HG03558 (cell line): ENCODE results near the gene GPR153.
"Not testable (repeated sequence)": the region's sequence is repeated elsewhere in the genome, so short reads cannot be mapped to it uniquely, and the experiment has no call there.

ENCODE experiments used
- ATAC-seq: cut with Tn5 transposase; IDR thresholded peaks from one replicate; pipeline ENCODE4 v1.9.1; 2021; ENCODE audit warnings: moderate number of reproducible peaks; ENCODE audit not compliant: unreplicated experiment; ENCODE audit errors: extremely low read depth

The GPR153 gene

GRCh38 chr1:6260961-6261614 lies at the start of gene GPR153:
Gene GPR153 (minus strand): TSS chr1:6261098. CDS start chr1:6254905, 6,193 bp downstream.
- ATAC-seq, result no peak

- ATAC-seq, result no peak
Measured at GRCh38 chr1:6310116-6310848, 49.4 kb upstream of the GPR153 start.

GRCh38 chr1:6309564-6309963 lies 48.7 kb upstream of the GPR153 start:
- ATAC-seq, result no peak

GRCh38 chr1:6308449-6308848 lies 47.6 kb upstream of the GPR153 start:
- no peak for ATAC-seq

GRCh38 chr1:6307682-6308081 lies 46.8 kb upstream of the GPR153 start:
- ATAC-seq, result not testable (repeated sequence)

- no peak for ATAC-seq
Measured at GRCh38 chr1:6307099-6307498, 46.2 kb upstream of the GPR153 start.

- ATAC-seq, result no peak
Measured at GRCh38 chr1:6303397-6304012, 42.6 kb upstream of the GPR153 start.

GRCh38 chr1:6302568-6302967 lies 41.7 kb upstream of the GPR153 start:
- ATAC-seq, result no peak

GRCh38 chr1:6301526-6301925 lies 40.6 kb upstream of the GPR153 start:
- ATAC-seq, result no peak

- no peak for ATAC-seq
Measured at GRCh38 chr1:6300342-6301048, 39.6 kb upstream of the GPR153 start.

- ATAC-seq, result no peak
Measured at GRCh38 chr1:6299557-6300165, 38.8 kb upstream of the GPR153 start.

GRCh38 chr1:6298940-6299465 lies 38.1 kb upstream of the GPR153 start:
- ATAC-seq, result no peak

- no peak for ATAC-seq
Measured at GRCh38 chr1:6298530-6298929, 37.6 kb upstream of the GPR153 start.

GRCh38 chr1:6295910-6296309 lies 35.0 kb upstream of the GPR153 start:
- no peak for ATAC-seq

- no peak for ATAC-seq
Measured at GRCh38 chr1:6294890-6295556, 34.1 kb upstream of the GPR153 start.

- ATAC-seq, result no peak
Measured at GRCh38 chr1:6294080-6294889, 33.4 kb upstream of the GPR153 start.

- ATAC-seq, result no peak
Measured at GRCh38 chr1:6292102-6292501, 31.2 kb upstream of the GPR153 start.

GRCh38 chr1:6288665-6289064 lies 27.8 kb upstream of the GPR153 start:
- no peak for ATAC-seq

- no peak for ATAC-seq
Measured at GRCh38 chr1:6288026-6288425, 27.1 kb upstream of the GPR153 start.
